Measurements from ENCODE around the gene SSR3.

Gene SSR3

GRCh38 chr3:156491192-156491591, 63.7 kb downstream of the SSR3 start:
- DNase-seq (ENCODE audit: low read depth in 2 of 2, low spot score in 1 of 2), result no peak

All from stimulated activated CD8-positive, alpha-beta memory T cell treated with anti-CD3 and anti-CD28 coated beads, Interleukin-4, amount 100 ng/mL, for 1 hour (primary cell).